OCI-LY3 (cell line): Measurements from ENCODE around the gene CFAP54.

Experiments
- H2AFZ ChIP-seq: fragments of 200-600, 300-600 bp; shearing (Covaris generic); 2 replicates; pipeline ENCODE4 v1.6.0; 2014; ENCODE audit warnings: antibody characterized with exemption, low read depth, low read length
- H3K27ac ChIP-seq: fragments of 200-600, 300-600 bp; sonication (generic); 2 replicates; pipeline ENCODE4 v1.5.1; 2014; ENCODE audit warnings: mild to moderate bottlenecking, low read length, moderate library complexity, mixed read lengths
- H3K27me3 ChIP-seq: fragments of 200-600, 300-600 bp; sonication (generic); 2 replicates; pipeline ENCODE4 v1.6.1; 2014; ENCODE audit warnings: low read depth, low read length, mixed read lengths
- H3K36me3 ChIP-seq: fragments of 200-600, 300-600 bp; sonication (generic); replicated peaks from 2 replicates; pipeline ENCODE3; 2014; ENCODE audit warnings: low read depth, low read length, mixed read lengths
- H3K4me1 ChIP-seq: fragments of 300-600, 200-600 bp; sonication (generic); 2 replicates; pipeline ENCODE4 v1.6.1; 2014; ENCODE audit warnings: low read length, mixed read lengths
- H3K4me2 ChIP-seq: fragments of 200-600, 300-600 bp; sonication (generic); 2 replicates; pipeline ENCODE4 v1.6.1; 2014; ENCODE audit warnings: low read length, mixed read lengths
- H3K4me3 ChIP-seq: fragments of 300-600, 200-600 bp; sonication (generic); 2 replicates; pipeline ENCODE4 v1.5.1; 2014; ENCODE audit warnings: antibody characterized with exemption, mild to moderate bottlenecking, low read length, moderate library complexity
- H3K79me2 ChIP-seq: fragments of 300-600, 200-600 bp; shearing (Covaris generic); 2 replicates; pipeline ENCODE4 v1.6.1; 2014; ENCODE audit warnings: mild to moderate bottlenecking, low read length, mixed read lengths
- H3K9ac ChIP-seq: fragments of 300-600, 200-600 bp; shearing (Covaris generic); 2 replicates; pipeline ENCODE4 v1.6.0; 2014; ENCODE audit warnings: mild to moderate bottlenecking, low read length, moderate library complexity
- H3K9me3 ChIP-seq: fragments of 200-600, 300-600 bp; shearing (Covaris generic); 2 replicates; pipeline ENCODE4 v1.6.1; 2014; ENCODE audit warnings: low read length, mixed read lengths; ENCODE audit not compliant: insufficient read depth
- H4K20me1 ChIP-seq: fragments of 200-600, 300-600 bp; sonication (generic); 2 replicates; pipeline ENCODE4 v1.6.1; 2016; ENCODE audit warnings: low read length, mixed read lengths; ENCODE audit not compliant: insufficient read depth
- EZH2phosphoT487 ChIP-seq: fragments of 200-600 bp; shearing (Covaris generic); IDR thresholded peaks from 2 replicates; pipeline ENCODE4 v1.6.1; 2018; ENCODE audit warnings: antibody characterized with exemption, mixed run types, low read depth
- TF ChIP-seq, protein P1 (sequence below): fragments of 200-600, 300-600 bp; sonication (generic); IDR thresholded peaks from 2 replicates; pipeline ENCODE4 v1.5.1; 2014; ENCODE audit warnings: antibody characterized with exemption, low read length, low read depth

The CFAP54 gene

DNA sequence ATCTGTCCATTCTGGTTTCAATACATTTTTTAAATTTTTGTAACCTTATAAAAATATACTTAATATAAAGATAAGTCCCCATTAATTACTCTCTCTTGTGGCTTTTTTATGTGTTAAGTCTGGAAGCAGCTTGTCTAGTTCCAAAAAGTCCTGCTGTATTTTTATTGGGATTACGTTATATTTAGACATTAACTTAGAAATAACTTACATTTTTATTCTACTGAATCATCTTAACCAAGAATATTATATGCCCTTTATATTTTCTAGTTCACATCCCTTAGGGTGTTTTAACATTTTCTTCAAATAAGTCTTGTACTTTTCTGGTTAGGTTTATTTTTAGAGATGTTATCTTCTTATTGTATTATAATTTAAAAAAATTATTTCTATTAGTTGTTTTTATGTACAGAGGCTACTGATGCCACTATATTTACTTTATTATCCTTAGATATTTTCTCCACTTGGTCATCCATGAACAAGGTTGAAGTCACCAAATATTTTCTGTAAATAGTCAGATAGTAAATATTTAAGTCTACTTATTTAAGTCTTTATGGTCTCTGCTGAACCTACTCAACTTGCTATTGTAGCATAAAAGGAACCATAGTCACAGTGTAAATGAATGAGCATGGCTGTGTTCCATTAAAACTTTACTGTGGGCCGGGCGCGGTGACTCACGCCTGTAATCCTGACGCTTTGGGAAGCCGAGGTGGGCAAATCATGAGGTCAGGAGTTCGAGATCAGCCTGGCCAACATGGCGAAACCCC, 285.3 kb downstream of the CFAP54 start:
- Histone ChIP-seq H4K20me1 (no peaks in the 10 kb centered on the region), H3K9ac (no peak overlapping the region), H3K79me2 (no peaks in the 10 kb centered on the region), H3K4me2 (no peak overlapping the region), H3K27ac (no peak overlapping the region), H3K4me1 (no peaks in the 10 kb centered on the region), H3K27me3 (no peaks in the 10 kb centered on the region), H3K36me3 (no peaks in the 10 kb centered on the region), H3K4me3 (no peak overlapping the region), H3K9me3 (no peaks in the 10 kb centered on the region), H2AFZ (no peak overlapping the region)
- TF ChIP-seq, protein P1, sequence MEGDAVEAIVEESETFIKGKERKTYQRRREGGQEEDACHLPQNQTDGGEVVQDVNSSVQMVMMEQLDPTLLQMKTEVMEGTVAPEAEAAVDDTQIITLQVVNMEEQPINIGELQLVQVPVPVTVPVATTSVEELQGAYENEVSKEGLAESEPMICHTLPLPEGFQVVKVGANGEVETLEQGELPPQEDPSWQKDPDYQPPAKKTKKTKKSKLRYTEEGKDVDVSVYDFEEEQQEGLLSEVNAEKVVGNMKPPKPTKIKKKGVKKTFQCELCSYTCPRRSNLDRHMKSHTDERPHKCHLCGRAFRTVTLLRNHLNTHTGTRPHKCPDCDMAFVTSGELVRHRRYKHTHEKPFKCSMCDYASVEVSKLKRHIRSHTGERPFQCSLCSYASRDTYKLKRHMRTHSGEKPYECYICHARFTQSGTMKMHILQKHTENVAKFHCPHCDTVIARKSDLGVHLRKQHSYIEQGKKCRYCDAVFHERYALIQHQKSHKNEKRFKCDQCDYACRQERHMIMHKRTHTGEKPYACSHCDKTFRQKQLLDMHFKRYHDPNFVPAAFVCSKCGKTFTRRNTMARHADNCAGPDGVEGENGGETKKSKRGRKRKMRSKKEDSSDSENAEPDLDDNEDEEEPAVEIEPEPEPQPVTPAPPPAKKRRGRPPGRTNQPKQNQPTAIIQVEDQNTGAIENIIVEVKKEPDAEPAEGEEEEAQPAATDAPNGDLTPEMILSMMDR, result no peak
- no peak for TF ChIP-seq EZH2phosphoT487

DNA sequence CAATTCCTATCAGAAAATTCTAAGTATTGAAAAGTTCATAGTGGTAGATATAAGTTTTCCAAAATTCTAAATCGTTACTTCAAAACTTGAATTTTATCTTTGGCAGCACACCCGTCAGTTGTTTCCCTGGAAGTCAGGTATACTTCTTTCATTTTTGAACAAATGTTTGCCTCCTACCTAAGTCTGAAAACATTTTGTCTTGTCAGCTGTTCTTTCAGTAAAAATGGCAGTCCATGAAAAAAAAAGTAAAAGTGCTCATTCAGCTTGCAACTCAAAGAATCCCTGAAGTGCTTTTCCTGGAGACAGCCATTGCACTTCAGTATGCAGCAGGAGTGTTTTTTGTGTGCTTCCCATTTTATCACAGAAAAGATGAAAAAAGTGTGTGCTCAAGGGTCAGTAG, 287.5 kb downstream of the CFAP54 start:
- H3K27me3 ChIP-seq, result no peaks in the 10 kb centered on the region
- no peaks in the 10 kb centered on the region for H3K36me3 ChIP-seq
- TF ChIP-seq, protein P1, result no peak
- no peak for TF ChIP-seq EZH2phosphoT487
- no peaks in the 10 kb centered on the region for H3K9me3 ChIP-seq
- H3K79me2 ChIP-seq, result no peaks in the 10 kb centered on the region
- H2AFZ ChIP-seq, result no peak overlapping the region; the same call in 1 of the 2 replicates
- no peaks in the 10 kb centered on the region for H4K20me1 ChIP-seq
- H3K4me3 ChIP-seq, result no peak overlapping the region
- no peaks in the 10 kb centered on the region for H3K4me1 ChIP-seq
- H3K4me2 ChIP-seq, result no peak overlapping the region
- H3K9ac ChIP-seq, result no peak overlapping the region
- H3K27ac ChIP-seq, result no peak overlapping the region

DNA sequence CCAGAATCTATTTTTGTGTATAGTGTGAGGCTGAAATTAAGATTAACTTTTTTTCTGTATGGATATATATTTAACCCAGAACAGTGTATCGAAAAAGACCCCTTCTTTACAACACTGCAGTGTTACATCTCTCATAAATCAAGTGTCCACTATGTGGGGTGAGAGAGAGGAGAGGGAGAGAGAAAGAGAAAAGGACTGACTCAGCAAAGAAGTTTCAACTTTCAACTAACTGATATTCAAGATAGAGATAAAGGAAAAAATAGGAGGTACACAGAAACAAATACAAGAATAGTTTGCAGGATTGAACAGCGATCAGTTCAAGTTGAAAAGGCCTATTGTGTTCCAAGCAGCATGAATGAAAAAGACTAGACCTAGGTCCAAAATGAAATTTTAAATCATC, 291.0 kb downstream of the CFAP54 start:
- Histone ChIP-seq H3K4me1 (no peaks in the 10 kb centered on the region), H3K27ac (no peak overlapping the region), H3K4me3 (no peak overlapping the region), H3K27me3 (no peaks in the 10 kb centered on the region), H3K79me2 (no peaks in the 10 kb centered on the region), H3K4me2 (no peak overlapping the region), H2AFZ (no peak overlapping the region), H3K36me3 (no peaks in the 10 kb centered on the region), H3K9ac (no peak overlapping the region), H4K20me1 (no peaks in the 10 kb centered on the region), H3K9me3 (no peaks in the 10 kb centered on the region)
- TF ChIP-seq EZH2phosphoT487, result no peak
- TF ChIP-seq, protein P1, result no peak

DNA sequence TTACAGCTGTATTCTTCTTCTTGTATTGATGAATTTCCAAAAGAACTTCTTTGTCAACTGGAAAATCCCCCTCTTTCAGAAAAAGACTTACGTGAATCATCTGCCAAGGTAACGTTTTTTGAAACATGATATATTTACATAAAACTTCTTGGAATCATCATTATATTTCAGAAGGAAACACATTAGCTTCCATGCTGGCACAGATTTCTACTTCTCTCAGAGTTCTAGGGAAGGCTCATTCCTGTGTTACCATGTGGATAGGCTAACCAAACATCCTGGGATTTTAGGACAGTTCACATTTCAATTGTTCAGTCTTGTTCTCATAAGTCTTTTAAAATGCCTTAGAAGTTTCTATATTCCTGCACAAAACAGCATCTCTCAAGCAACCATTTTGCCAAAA, 297.4 kb downstream of the CFAP54 start:
- no peaks in the 10 kb centered on the region for H3K79me2 ChIP-seq
- no peak overlapping the region for H2AFZ ChIP-seq
- no peak for TF ChIP-seq EZH2phosphoT487
- TF ChIP-seq, protein P1, result no peak
- H3K27me3 ChIP-seq, result no peaks in the 10 kb centered on the region
- no peaks in the 10 kb centered on the region for H3K9me3 ChIP-seq
- H3K4me3 ChIP-seq, result no peak overlapping the region
- no peak overlapping the region for H3K4me2 ChIP-seq
- no peaks in the 10 kb centered on the region for H3K36me3 ChIP-seq
- no peaks in the 10 kb centered on the region for H3K4me1 ChIP-seq
- no peaks in the 10 kb centered on the region for H4K20me1 ChIP-seq
- no peak overlapping the region for H3K9ac ChIP-seq
- H3K27ac ChIP-seq, result no peak overlapping the region
